ENCODE data around the gene PUS1. TPM values are rescaled to one million over a fixed set of nuclear protein-coding genes. Genes with fewer than 3 reads are reported as not detected.
"Not testable (repeated sequence)": the region's sequence is repeated elsewhere in the genome, so short reads cannot be mapped to it uniquely, and the experiment has no call there.

Gene PUS1
- total RNA-seq (2014; rRNA removed; shearing (Covaris generic)), result 44.6 and 61.3 TPM in 2 replicates

DNA sequence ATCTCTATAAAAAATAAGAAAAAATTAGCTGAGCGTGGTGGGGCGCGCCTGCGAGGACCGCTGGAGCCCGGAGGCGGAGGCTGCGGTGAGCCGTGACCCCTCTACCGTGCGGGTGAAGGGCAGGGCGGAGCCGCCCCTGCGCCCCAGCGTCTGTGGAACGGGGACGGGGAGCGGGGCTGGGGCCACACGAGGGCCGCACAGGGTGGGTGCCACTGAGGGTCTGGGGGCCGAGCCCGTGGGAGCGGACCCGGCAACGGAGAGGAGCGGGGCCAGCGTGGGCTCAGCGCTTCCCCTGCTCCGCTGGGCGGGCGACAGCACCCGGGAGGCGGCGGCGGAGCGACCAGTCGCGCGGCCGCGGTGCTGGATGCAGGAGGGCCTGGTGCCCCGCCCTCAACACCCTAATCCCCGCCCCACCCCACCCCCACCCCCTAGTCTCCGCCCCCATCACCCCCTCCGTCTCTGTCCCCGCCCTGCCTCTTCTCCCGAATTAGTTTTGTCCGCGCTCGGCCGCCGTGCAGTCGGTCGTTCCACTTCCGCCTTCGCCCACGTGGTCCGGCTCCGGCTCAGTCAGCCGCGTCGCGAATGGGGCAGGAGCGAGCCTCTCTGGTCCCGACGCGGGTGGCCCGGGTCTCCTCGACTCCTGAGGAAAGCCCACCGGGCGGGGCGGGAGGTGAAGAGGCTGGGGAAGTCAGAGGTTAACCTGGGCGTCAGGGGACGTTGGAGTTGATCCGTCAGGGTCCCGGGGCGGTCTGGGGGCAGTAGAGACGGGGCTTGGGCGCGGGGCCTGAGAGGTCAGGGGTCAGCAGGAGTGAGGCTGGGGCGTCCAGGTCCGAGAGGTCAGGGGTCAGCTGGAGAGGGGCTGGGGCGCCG, at the start of gene PUS1:
Gene PUS1, plus strand, starts transcription at position 566 of the 870 bp plus-strand sequence. CDS start 447 bp downstream, outside the sequence.
- in situ Hi-C loops (cut with HindIII; ENCODE audit: low sequenced_read_pairs), result no loop called here
- DNase-seq (ENCODE audit: low spot score), result peak; percentile 91

- no peak for DNase-seq (ENCODE audit: low spot score)
- in situ Hi-C loops (cut with HindIII; ENCODE audit: low sequenced_read_pairs), result no loop called here
Measured at GRCh38 chr12:131882804-131883520, 46.1 kb upstream of the PUS1 start.

DNA sequence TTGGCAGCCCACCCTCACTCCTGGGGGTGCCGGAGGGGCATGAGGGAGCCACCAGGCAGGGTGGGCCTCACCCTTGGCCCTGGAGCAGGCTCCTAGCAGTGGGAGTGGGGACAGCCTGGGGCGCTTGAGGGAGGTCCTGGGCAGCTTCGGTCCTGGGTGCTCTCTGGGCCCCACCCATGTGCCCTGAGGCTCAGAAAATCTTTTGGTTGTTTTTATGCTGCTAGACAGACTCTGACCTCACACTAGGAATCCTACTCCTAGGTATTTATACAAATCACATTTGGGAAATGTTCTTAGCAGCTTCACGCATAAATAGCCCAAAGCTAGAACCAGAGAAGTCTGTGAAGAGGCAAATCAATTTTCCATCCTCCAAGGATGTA, 45.6 kb upstream of the PUS1 start:
- in situ Hi-C loops (cut with HindIII; ENCODE audit: low sequenced_read_pairs), result no loop called here

DNA sequence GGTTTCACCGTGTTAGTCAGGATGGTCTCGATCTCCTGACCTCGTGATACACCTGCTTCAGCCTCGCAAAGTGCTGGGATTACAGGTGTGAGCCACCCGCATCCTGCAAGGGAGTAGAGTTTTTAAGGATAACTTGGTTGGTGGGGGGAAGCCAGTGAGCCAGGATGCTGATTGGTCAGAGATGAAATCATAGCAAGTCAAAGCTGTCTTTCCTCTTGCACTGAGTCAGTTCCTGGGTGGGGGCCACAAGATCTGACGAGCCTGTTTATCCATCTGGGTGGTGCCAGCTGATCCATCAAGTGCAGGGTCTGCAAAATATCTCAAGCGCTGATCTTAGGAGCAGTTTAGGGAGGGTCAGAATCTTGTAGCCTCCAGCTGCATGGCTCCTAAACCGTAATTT, 44.0 kb upstream of the PUS1 start:
- DNase-seq (ENCODE audit: low spot score); in situ Hi-C loops (cut with HindIII; ENCODE audit: low sequenced_read_pairs): not testable (repeated sequence)

More for the DNA sequence above, 45.6 kb upstream of the PUS1 start:
- DNase-seq (ENCODE audit: low spot score), result no peak

DNA sequence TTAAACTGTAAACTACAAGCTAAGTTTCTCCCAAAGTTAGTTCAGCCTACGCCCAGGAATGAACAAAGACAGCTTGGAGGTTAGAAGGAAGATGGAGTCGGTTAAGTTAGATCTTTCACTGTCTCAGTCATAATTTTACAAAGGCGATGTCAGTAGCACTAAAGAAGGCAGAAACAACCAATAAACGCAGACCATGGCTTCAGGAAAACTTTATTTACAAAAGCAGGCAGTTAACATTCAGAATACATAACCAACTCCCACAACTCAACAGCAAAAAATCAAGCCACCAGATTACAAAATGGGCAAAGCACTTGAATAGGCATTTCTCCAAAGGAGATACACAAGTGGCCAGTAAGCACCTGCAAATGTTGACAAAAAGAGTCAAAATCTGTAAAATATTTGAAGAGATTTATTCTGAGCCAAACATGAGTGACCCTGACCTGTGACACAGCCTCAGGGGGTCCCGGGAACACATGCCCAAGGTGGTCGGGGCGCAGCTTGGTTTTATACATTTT, 43.5 kb upstream of the PUS1 start:
- DNase-seq (ENCODE audit: low spot score), result no peak
- in situ Hi-C loops (cut with HindIII; ENCODE audit: low sequenced_read_pairs), result no loop called here

GRCh38 chr12:131891722-131892121, 37.4 kb upstream of the PUS1 start:
- DNase-seq (ENCODE audit: low spot score); in situ Hi-C loops (cut with HindIII; ENCODE audit: low sequenced_read_pairs): not testable (repeated sequence)

- in situ Hi-C loops (cut with HindIII; ENCODE audit: low sequenced_read_pairs), result no loop called here
- DNase-seq (ENCODE audit: low spot score), result no peak
Measured at GRCh38 chr12:131892711-131893604, 36.1 kb upstream of the PUS1 start.

- DNase-seq (ENCODE audit: low spot score), result no peak
- in situ Hi-C loops (cut with HindIII; ENCODE audit: low sequenced_read_pairs), result no loop called here
Measured at GRCh38 chr12:131893605-131894312, 35.3 kb upstream of the PUS1 start.

DNA sequence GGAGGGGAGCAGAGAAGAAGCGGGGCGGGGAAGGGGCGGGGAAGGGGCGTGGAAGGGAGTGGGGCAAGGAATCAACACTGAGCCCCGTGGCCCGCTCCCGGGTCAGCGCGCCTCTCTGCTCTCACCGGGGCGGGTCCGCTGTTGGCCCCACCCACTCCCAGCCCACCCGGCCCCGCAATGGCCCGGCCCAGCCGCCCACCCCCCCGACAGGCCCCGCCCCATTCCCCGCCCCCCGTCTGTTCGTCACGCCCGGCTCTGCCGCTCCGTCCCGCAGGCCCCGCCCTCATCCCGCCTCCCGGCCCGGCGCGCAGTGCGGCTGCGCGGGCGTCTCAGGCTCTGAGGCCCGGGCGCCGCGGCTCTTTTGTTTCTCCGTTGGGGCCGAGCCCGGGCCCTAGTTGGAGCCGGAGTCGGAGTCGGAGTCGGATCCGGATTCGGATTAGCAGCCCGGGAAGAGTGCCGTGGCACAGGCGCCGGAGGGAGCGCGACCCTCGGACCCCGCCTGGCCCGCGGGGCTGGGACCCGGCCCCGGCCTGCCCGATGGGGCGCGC, 34.7 kb upstream of the PUS1 start, which contains the start of gene ULK1:
Gene ULK1, plus strand, starts transcription at position 310 of the 548 bp plus-strand sequence. CDS start 380 bp downstream, outside the sequence.
- DNase-seq (ENCODE audit: low spot score), result peak; percentile 90
- in situ Hi-C loops (cut with HindIII; ENCODE audit: low sequenced_read_pairs), result no loop called here

DNA sequence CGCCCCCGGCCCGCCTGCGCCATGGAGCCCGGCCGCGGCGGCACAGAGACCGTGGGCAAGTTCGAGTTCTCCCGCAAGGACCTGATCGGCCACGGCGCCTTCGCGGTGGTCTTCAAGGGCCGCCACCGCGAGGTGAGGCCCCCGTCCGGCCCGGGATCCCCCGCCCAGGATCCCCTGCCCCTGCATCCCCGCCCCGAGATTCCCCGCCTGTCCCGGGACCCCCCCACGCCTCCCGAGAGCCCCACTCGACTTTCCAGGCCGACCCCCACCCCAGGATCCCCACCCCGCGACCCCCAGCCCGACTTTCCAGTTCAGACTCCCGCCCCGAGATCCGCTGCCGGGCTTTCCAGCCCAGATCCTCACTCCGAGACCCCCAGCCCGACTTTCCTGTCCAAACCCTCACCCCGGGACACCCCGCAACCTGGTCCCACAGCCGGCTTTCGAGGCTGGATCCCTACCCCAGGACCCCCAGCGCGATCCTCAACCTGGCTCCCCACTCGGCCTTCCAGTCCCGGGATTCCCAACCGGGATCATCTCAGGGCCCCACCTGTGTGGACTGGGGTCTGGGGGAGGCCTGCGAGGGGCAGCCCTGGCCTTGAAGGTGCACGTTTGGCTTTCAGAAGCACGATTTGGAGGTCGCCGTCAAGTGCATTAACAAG, 34.0 kb upstream of the PUS1 start:
- DNase-seq (ENCODE audit: low spot score), result no peak
- in situ Hi-C loops (cut with HindIII; ENCODE audit: low sequenced_read_pairs), result no loop called here

GRCh38 chr12:131895640-131896079, 33.4 kb upstream of the PUS1 start:
- in situ Hi-C loops (cut with HindIII; ENCODE audit: low sequenced_read_pairs), result no loop called here
- DNase-seq (ENCODE audit: low spot score), result peak; percentile 8

- peak; percentile 97 for DNase-seq (ENCODE audit: low spot score)
- in situ Hi-C loops (cut with HindIII; ENCODE audit: low sequenced_read_pairs), result no loop called here
Measured at GRCh38 chr12:131896080-131896810, 32.8 kb upstream of the PUS1 start.

DNA sequence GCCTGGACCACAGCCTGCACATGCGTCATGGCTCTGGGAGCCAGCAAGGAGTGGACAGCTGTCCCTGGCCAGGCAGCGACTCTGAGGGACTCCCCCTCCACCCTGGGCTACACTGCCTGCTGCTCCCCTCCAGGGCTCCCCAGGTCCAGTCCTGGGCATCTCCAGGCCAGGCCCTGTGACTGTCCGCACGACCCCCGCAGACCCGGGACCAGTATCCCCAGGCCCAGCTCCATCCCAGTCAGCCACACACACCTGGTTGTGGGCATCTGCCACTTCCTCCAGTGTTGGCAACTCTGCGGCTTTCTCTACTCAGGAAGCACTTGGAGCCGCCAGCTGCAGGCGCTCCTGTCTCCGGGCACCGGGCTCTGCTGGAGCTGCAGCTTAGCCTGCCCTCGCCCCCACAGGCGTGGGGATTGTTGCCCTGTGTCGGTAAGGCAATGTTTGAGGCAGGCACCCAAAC, 32.2 kb upstream of the PUS1 start:
- no peak for DNase-seq (ENCODE audit: low spot score)
- in situ Hi-C loops (cut with HindIII; ENCODE audit: low sequenced_read_pairs), result no loop called here

- no peak for DNase-seq (ENCODE audit: low spot score)
- in situ Hi-C loops (cut with HindIII; ENCODE audit: low sequenced_read_pairs), result no loop called here
Measured at GRCh38 chr12:131897276-131897675, 31.8 kb upstream of the PUS1 start.

DNA sequence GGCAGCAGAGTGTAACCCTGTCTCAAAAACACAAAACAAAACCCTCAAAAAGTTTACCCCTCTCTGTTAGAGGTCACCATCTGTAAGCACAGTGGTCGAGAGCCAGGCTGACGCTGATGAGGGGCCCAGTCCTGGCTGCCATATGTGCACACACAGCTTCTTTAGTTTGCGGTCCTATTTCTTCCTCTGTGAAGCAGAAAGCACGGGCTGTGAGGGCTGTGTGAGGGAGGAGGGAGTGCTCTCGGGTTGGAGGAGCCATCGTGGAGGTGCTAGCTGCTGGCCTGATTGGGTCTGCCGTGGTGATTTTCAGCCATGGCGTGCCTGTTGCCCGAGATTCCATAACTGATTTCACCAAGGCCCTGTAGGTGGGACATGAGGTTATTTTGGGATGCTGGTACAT, 31.2 kb upstream of the PUS1 start:
- DNase-seq (ENCODE audit: low spot score), result peak; percentile 38
- in situ Hi-C loops (cut with HindIII; ENCODE audit: low sequenced_read_pairs), result no loop called here

DNA sequence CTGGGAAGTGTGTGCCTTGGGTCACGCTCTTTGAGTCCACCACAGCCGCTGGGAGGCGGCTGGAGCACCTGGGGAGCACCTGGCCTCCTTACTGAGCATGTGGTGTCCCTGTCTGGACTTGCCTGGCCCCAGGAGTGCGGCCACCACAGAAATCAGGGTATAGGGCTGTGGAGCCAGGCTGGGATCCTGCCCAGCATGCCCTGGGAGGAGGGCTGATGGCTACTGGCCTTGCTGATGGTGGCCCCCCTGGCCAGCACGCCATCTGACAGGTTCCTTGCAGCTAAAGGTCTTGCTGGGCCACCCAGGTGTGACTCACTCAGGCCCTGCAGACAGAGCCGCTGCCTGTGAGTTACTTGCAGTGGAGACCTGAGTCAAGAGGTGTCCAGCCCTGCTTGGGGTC, 28.7 kb upstream of the PUS1 start:
- no peak for DNase-seq (ENCODE audit: low spot score)
- in situ Hi-C loops (cut with HindIII; ENCODE audit: low sequenced_read_pairs), result no loop called here

Measured in G401 (cell line).